Gastrocnemius medialis (tissue), 4 donors: ENCODE results near the gene EHD1. TPM values are rescaled to one million over a fixed set of nuclear protein-coding genes. Genes with fewer than 3 reads are reported as not detected.
A peak's percentile ranks its signal among the peaks of the same experiment; 100 is the strongest.

Source experiments
- ATAC-seq, 2 donors: fragments of 150-250 bp; one replicate each; pipeline ENCODE4 v1.9.1; 2016
- DNase-seq, 2 donors: peaks; one replicate each; pipeline ENCODE4 v3.0.0-alpha.2; 2019
- H3K27ac ChIP-seq, 4 donors: fragments of 200-600 bp; sonication (generic); 1 replicate in 1 of 4; 2 replicates in 3 of 4; pipeline ENCODE4 v1.5.1; 2016 to 2018; ENCODE audit warnings: mild to moderate bottlenecking in 2 of 4, moderate library complexity in 1 of 4
- H3K27me3 ChIP-seq, 3 donors: fragments of 200-600 bp; sonication (generic) in 2 of 3; 1 replicate in 1 of 3; 2 replicates in 2 of 3; pipeline versions ENCODE4 v1.5.1 to v1.6.0; 2016 to 2019; ENCODE audit warnings: mild to moderate bottlenecking in 1 of 3, moderate library complexity in 1 of 3
- H3K36me3 ChIP-seq, 2 donors: fragments of 200-600 bp; sonication (generic) in 1 of 2; one replicate each; pipeline ENCODE4 v1.5.1; 2017 to 2018
- H3K4me1 ChIP-seq, 2 donors: fragments of 200-600 bp; sonication (generic) in 1 of 2; one replicate each; pipeline ENCODE4 v1.5.1; 2016 to 2017; ENCODE audit warnings: mild to moderate bottlenecking in 2 of 2
- H3K4me3 ChIP-seq, 4 donors: fragments of 200-600 bp; sonication (generic) in 3 of 4; 1 replicate in 1 of 4; 2 replicates in 3 of 4; pipeline ENCODE4 v1.5.1; 2016 to 2019; ENCODE audit warnings: mild to moderate bottlenecking in 2 of 4
- H3K9me3 ChIP-seq, 3 donors: fragments of 200-600 bp; sonication (generic) in 2 of 3; 1 replicate in 1 of 3; 2 replicates in 2 of 3; pipeline ENCODE4 v1.5.1; 2016 to 2019
- CTCF ChIP-seq, 5 experiments: fragments of 450-650 bp in 3 of 5; fragments of 200-600 bp in 2 of 5; sonication (generic) in 2 of 5; IDR thresholded peaks in 4 of 5; conservative IDR thresholded peaks in 1 of 5; 1 replicate in 4 of 5; 2 replicates in 1 of 5; pipeline ENCODE4 v1.5.1; 2016 to 2019; ENCODE audit warnings: antibody characterized with exemption in 5 of 5, mild to moderate bottlenecking in 3 of 5, moderate library complexity in 3 of 5
- POLR2A ChIP-seq, 2 donors: fragments of 450-650 bp; IDR thresholded peaks; one replicate each; pipeline ENCODE4 v1.6.1; 2017; ENCODE audit warnings: antibody characterized with exemption in 2 of 2, mild to moderate bottlenecking in 2 of 2, moderate library complexity in 2 of 2
- in situ Hi-C, 4 donors: fragments of 200-750 bp; cut with MboI; loops; one replicate each; pipeline versions ENCODE4 v1.15.0 to v1.8.0; 2017; ENCODE audit warnings: low sequenced_read_pairs in 4 of 4
- intact Hi-C: fragments of 100-400 bp; cut with DNase I; formaldehyde crosslinking; loops from one replicate; pipeline ENCODE4 v1.15.1; 2023; ENCODE audit warnings: low total_unique reads
- total RNA-seq, 4 donors: library from RNA; depleted of rRNA; stranded (reverse); fragments of >200 nt; gene quantifications; one replicate each; pipeline versions ENCODE4 v1.1.0 to v1.2.3, GENCODE V29; 2016

EHD1 gene
- total RNA-seq, 4 donors from 2014 or later, result 24.8 to 46.2 (median 31.3) TPM

GRCh38 chr11:64888406-64888728 lies 9.9 kb upstream of the EHD1 start:
- Histone ChIP-seq H3K9me3 (no peaks in the 10 kb centered on the region), H3K4me3 (peak overlapping the region in 3 of 4 donors; percentile 16 to 58 (median 42)), H3K36me3 (no peaks in the 10 kb centered on the region), H3K27ac (no peak overlapping the region), H3K27me3 (no peaks in the 10 kb centered on the region), H3K4me1 (peaks cover 8 to 9% of the 10 kb centered on the region in 2 donors)
- TF ChIP-seq CTCF (IDR thresholded peaks at IDR 0.05 in 4 of 5, conservative IDR thresholded peaks at IDR 0.05 in 1 of 5) (no peak), POLR2A (IDR thresholded peaks at IDR 0.05) (no peak)
- in situ Hi-C loops, result loop anchor here in 1 of 4 donors (5.0 kb wide), 1 partner anchor 41 kb away; no protein-coding TSS in a partner anchor
- no peak for DNase-seq
- no peak for ATAC-seq
- intact Hi-C loops, result loop anchor here (1.0 kb wide), 1 partner anchor 41 kb away; no protein-coding TSS in a partner anchor

- in situ Hi-C loops, result loop anchor here in 1 of 4 donors (5.0 kb wide), 1 partner anchor 41 kb away; no protein-coding TSS in a partner anchor
- DNase-seq (peak; percentile 59 to 72), ATAC-seq (peak; percentile 86 to 94)
Observed at GRCh38 chr11:64887757-64888405, 9.5 kb upstream of the EHD1 start.

GRCh38 chr11:64887234-64887756 lies 8.9 kb upstream of the EHD1 start:
- Histone ChIP-seq H3K4me3 (peak overlapping the region in 1 of 4 donors; percentile 42), H3K4me1 (peaks cover 8 to 9% of the 10 kb centered on the region in 2 donors), H3K36me3 (no peaks in the 10 kb centered on the region), H3K27ac (peak overlapping the region; percentile 41 to 72 (median 60)), H3K27me3 (no peaks in the 10 kb centered on the region), H3K9me3 (no peaks in the 10 kb centered on the region)
- DNase-seq, result no peak
- peak in 1 of 2 donors; percentile 17 for ATAC-seq
- intact Hi-C loops, result no loop called here
- in situ Hi-C loops, result loop anchor here in 1 of 4 donors (5.0 kb wide), 1 partner anchor 40 kb away; no protein-coding TSS in a partner anchor
- TF ChIP-seq CTCF (IDR thresholded peaks at IDR 0.05 in 4 of 5, conservative IDR thresholded peaks at IDR 0.05 in 1 of 5) (no peak), POLR2A (IDR thresholded peaks at IDR 0.05) (no peak)

More at GRCh38 chr11:64887757-64888405, 9.5 kb upstream of the EHD1 start:
- H3K36me3 ChIP-seq, result no peaks in the 10 kb centered on the region
- intact Hi-C loops, result loop anchor here (1.0 kb wide), 1 partner anchor 41 kb away; no protein-coding TSS in a partner anchor
- peak overlapping the region; percentile 16 to 58 (median 34) for H3K4me3 ChIP-seq
- peak; percentile 88 to 99 (median 97) for TF ChIP-seq CTCF (IDR thresholded peaks at IDR 0.05 in 4 of 5, conservative IDR thresholded peaks at IDR 0.05 in 1 of 5)
- TF ChIP-seq POLR2A (IDR thresholded peaks at IDR 0.05), result no peak
- no peaks in the 10 kb centered on the region for H3K9me3 ChIP-seq
- peaks cover 8 to 9% of the 10 kb centered on the region in 2 donors for H3K4me1 ChIP-seq
- H3K27ac ChIP-seq, result peak overlapping the region; percentile 41 to 72 (median 60)
- H3K27me3 ChIP-seq, result no peaks in the 10 kb centered on the region

GRCh38 chr11:64885367-64886286 lies 7.2 kb upstream of the EHD1 start:
- Histone ChIP-seq H3K4me1 (peaks cover 15 to 16% of the 10 kb centered on the region in 2 donors), H3K27ac (no peak overlapping the region), H3K27me3 (no peaks in the 10 kb centered on the region), H3K36me3 (no peaks in the 10 kb centered on the region), H3K4me3 (no peak overlapping the region), H3K9me3 (no peaks in the 10 kb centered on the region)
- DNase-seq, result no peak
- TF ChIP-seq CTCF (IDR thresholded peaks at IDR 0.05 in 4 of 5, conservative IDR thresholded peaks at IDR 0.05 in 1 of 5), result no peak
- TF ChIP-seq POLR2A (IDR thresholded peaks at IDR 0.05), result no peak
- intact Hi-C loops, result no loop called here
- in situ Hi-C loops, result loop anchor here in 1 of 4 donors (5.0 kb wide), 1 partner anchor 38 kb away; no protein-coding TSS in a partner anchor
- no peak for ATAC-seq
